22Rv1 (cell line): ENCODE measurements around the gene DDX42.

Experiments
- H3K27ac ChIP-seq: fragments of 450-650 bp; 2 replicates; pipeline ENCODE4 v1.5.1; 2017
- CTCF ChIP-seq: fragments of 450-650 bp; IDR thresholded peaks from 2 replicates; pipeline ENCODE4 v1.5.1; 2017; ENCODE audit warnings: mild to moderate bottlenecking
- ZFX ChIP-seq: fragments of 450-650 bp; IDR thresholded peaks from 2 replicates; pipeline ENCODE4 v1.6.1; 2017; ENCODE audit warnings: antibody characterized with exemption, borderline replicate concordance

DDX42 gene

GRCh38 chr17:63780507-63780906, 6.5 kb downstream of the DDX42 start:
- peak overlapping the region; percentile 85 for H3K27ac ChIP-seq
- TF ChIP-seq CTCF: no peak

GRCh38 chr17:63780928-63781327, 7.0 kb downstream of the DDX42 start:
- no peak for TF ChIP-seq ZFX
- no peak for TF ChIP-seq CTCF
- H3K27ac ChIP-seq: peak overlapping the region; percentile 85

- TF ChIP-seq CTCF (no peak), ZFX (no peak)
- H3K27ac ChIP-seq: peak overlapping the region; percentile 2; the same call in 1 of the 2 replicates
These were observed 9.6 kb downstream of the DDX42 start for GRCh38 chr17:63783522-63783921.

- H3K27ac ChIP-seq: no peak overlapping the region
- TF ChIP-seq CTCF: no peak
- TF ChIP-seq ZFX: no peak
These were observed 11.6 kb downstream of the DDX42 start for GRCh38 chr17:63785556-63785955.

GRCh38 chr17:63786117-63786516, 12.1 kb downstream of the DDX42 start:
- H3K27ac ChIP-seq: no peak overlapping the region
- TF ChIP-seq ZFX: no peak
- TF ChIP-seq CTCF: no peak

GRCh38 chr17:63786971-63787711, 13.2 kb downstream of the DDX42 start:
- no peak for TF ChIP-seq CTCF
- no peak for TF ChIP-seq ZFX
- H3K27ac ChIP-seq: no peak overlapping the region

GRCh38 chr17:63790057-63790456, 16.1 kb downstream of the DDX42 start:
- no peak overlapping the region for H3K27ac ChIP-seq
- TF ChIP-seq ZFX: no peak
- TF ChIP-seq CTCF: no peak
